Activated CD4-positive, alpha-beta T cell treated with anti-CD3 and anti-CD28 coated beads, Interleukin-2, amount 10 ng/mL, durations not matched to agents 24 days and 14 days (primary cell): ENCODE measurements around the gene OR2T6. TPM values are rescaled to one million over a fixed set of nuclear protein-coding genes. Genes with fewer than 3 reads are reported as not detected.

Experiments
- DNase-seq: peaks from one replicate; pipeline ENCODE4 v3.0.0; 2022
- H3K27ac Mint-ChIP-seq: one replicate; pipeline ENCODE4 v1.8.0; 2022; ENCODE audit warnings: mild to moderate bottlenecking, mixed read lengths
- H3K27me3 Mint-ChIP-seq: one replicate; pipeline ENCODE4 v1.8.0; 2022; ENCODE audit warnings: mixed read lengths
- H3K36me3 Mint-ChIP-seq: one replicate; pipeline ENCODE4 v1.8.0; 2022; ENCODE audit warnings: low read depth, mild to moderate bottlenecking, mixed read lengths
- H3K4me1 Mint-ChIP-seq: one replicate; pipeline ENCODE4 v1.8.0; 2021; ENCODE audit warnings: mixed read lengths
- H3K4me3 Mint-ChIP-seq: one replicate; pipeline ENCODE4 v1.8.0; 2022; ENCODE audit warnings: mild to moderate bottlenecking, moderate library complexity, mixed read lengths
- H3K9me3 Mint-ChIP-seq: one replicate; pipeline ENCODE4 v1.8.0; 2021; ENCODE audit warnings: mixed read lengths
- intact Hi-C: fragments of 100-400 bp; cut with micrococcal nuclease; formaldehyde crosslinking; loops from one replicate; pipeline ENCODE4 v1.15.1; 2023
- total RNA-seq: library from RNA; stranded (reverse); gene quantifications from 2 replicates; pipeline ENCODE4 v1.2.3, GENCODE V29; 2022

OR2T6 gene
- not detected in 2 replicates for total RNA-seq

DNA sequence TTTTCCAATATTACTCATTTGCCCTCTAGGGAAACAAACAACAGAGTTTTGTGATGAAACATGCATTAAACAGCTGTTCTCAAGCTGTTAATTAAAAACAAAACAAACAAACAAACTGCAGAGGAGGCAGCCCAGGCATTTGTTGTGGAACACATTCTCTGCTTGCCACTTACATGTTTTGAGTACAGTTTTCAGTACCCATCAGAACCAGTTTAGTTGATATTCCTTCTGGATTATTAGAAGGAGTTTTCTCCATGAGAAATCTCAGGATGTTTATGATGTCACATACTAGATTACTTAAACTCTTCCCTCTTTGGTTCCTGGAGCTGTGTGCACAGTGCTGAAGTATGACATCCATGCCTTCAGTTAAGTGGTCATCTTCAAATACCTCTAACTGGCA is at the start of gene OR2T6:
TSS of gene OR2T6 (plus strand) at position 301 of the 400 bp plus-strand sequence. CDS start 11,863 bp downstream, outside the sequence.
- H3K36me3 Mint-ChIP-seq, result no peaks in the 10 kb centered on the region
- no peaks in the 10 kb centered on the region for H3K27me3 Mint-ChIP-seq
- no peak within 1 kb of the TSS for H3K27ac Mint-ChIP-seq
- no peak within 1 kb of the TSS for H3K4me3 Mint-ChIP-seq
- no peak for DNase-seq
- intact Hi-C loops, result no loop called here
- no peaks in the 10 kb centered on the region for H3K4me1 Mint-ChIP-seq
- no peaks in the 10 kb centered on the region for H3K9me3 Mint-ChIP-seq

DNA sequence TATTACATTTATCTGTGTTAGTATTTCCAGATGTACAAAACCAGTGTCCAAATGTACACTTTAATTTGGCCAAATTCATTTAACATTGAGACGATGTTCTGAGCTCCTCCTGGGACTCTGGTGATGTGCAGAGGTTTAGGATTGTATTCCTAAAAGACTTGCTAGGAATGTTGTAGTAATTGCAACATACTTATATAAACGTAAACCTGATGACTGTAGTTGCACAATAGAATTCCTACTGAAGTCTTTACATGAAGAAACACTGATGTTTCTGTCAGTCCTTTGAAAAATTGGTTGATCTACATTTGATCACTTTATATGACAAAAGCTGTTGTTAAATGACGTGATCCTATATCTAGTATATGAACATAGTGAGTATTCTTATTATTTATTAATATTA is 32.1 kb upstream of the OR2T6 start:
- intact Hi-C loops, result no loop called here
- no peaks in the 10 kb centered on the region for H3K27me3 Mint-ChIP-seq
- no peaks in the 10 kb centered on the region for H3K4me1 Mint-ChIP-seq
- H3K36me3 Mint-ChIP-seq, result no peaks in the 10 kb centered on the region
- H3K4me3 Mint-ChIP-seq, result no peak overlapping the region
- no peak overlapping the region for H3K27ac Mint-ChIP-seq
- no peak for DNase-seq
- H3K9me3 Mint-ChIP-seq, result no peaks in the 10 kb centered on the region

GRCh38 chr1:248348475-248348874 is 27.1 kb upstream of the OR2T6 start, which contains the start of gene OR14C36:
TSS of gene OR14C36 (plus strand) at chr1:248348775. CDS start at chr1:248348775, 0 bp downstream.
- no peaks in the 10 kb centered on the region for H3K9me3 Mint-ChIP-seq
- intact Hi-C loops, result no loop called here

GRCh38 chr1:248359415-248359814 is 16.1 kb upstream of the OR2T6 start:
- no peak overlapping the region for H3K27ac Mint-ChIP-seq
- no peaks in the 10 kb centered on the region for H3K4me1 Mint-ChIP-seq
- intact Hi-C loops, result no loop called here

More at GRCh38 chr1:248348475-248348874, 27.1 kb upstream of the OR2T6 start, which contains the start of gene OR14C36:
- no peak for DNase-seq
- no peak within 1 kb of the TSS for H3K4me3 Mint-ChIP-seq
- H3K4me1 Mint-ChIP-seq, result no peaks in the 10 kb centered on the region
- H3K27me3 Mint-ChIP-seq, result no peaks in the 10 kb centered on the region
- no peaks in the 10 kb centered on the region for H3K36me3 Mint-ChIP-seq
- no peak within 1 kb of the TSS for H3K27ac Mint-ChIP-seq

DNA sequence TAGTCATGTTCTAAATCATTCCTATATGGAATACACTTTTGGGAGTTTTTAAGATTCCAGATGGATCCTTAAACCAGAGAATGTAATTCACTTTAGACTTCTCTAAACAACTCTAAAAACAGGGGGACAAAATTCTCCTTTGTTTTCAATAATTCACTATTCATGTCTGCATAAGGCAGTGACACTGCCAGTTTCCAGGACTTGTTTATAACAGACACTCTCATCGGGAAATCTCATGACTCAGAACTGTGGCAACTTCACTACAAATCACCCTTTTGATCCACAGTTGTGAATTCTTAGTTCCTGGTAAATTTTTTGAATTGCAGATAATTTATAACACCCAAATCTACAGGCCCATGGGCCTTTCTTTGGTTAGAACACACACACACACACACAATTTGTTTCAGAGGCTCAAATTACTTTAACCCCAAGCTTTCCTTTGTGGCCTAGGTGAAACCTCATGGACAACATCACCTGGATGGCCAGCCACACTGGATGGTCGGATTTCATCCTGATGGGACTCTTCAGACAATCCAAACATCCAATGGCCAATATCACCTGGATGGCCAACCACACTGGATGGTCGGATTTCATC is 14.3 kb upstream of the OR2T6 start, which contains the start of gene OR2T4:
TSS of gene OR2T4 (plus strand) at position 545 of the 595 bp plus-strand sequence. CDS start at position 545, 0 bp downstream.
- Mint-ChIP-seq H3K27ac (no peak within 1 kb of the TSS), H3K36me3 (no peaks in the 10 kb centered on the region), H3K27me3 (no peaks in the 10 kb centered on the region), H3K4me3 (no peak within 1 kb of the TSS), H3K4me1 (no peaks in the 10 kb centered on the region), H3K9me3 (no peaks in the 10 kb centered on the region)
- intact Hi-C loops, result no loop called here
- DNase-seq, result no peak

More at GRCh38 chr1:248359415-248359814, 16.1 kb upstream of the OR2T6 start:
- Mint-ChIP-seq H3K27me3 (no peaks in the 10 kb centered on the region), H3K9me3 (no peaks in the 10 kb centered on the region), H3K36me3 (no peaks in the 10 kb centered on the region), H3K4me3 (no peak overlapping the region)
- no peak for DNase-seq

GRCh38 chr1:248366609-248367008 is 8.9 kb upstream of the OR2T6 start:
- Mint-ChIP-seq H3K4me1 (no peaks in the 10 kb centered on the region), H3K36me3 (no peaks in the 10 kb centered on the region), H3K27me3 (no peaks in the 10 kb centered on the region), H3K27ac (no peak overlapping the region), H3K9me3 (no peaks in the 10 kb centered on the region), H3K4me3 (no peak overlapping the region)
- DNase-seq, result no peak
- intact Hi-C loops, result no loop called here

GRCh38 chr1:248372394-248372793 is 3.2 kb upstream of the OR2T6 start:
- H3K27ac Mint-ChIP-seq, result no peak overlapping the region
- H3K4me1 Mint-ChIP-seq, result no peaks in the 10 kb centered on the region
- no peak overlapping the region for H3K4me3 Mint-ChIP-seq
- no peak for DNase-seq
- H3K36me3 Mint-ChIP-seq, result no peaks in the 10 kb centered on the region
- intact Hi-C loops, result no loop called here
- H3K9me3 Mint-ChIP-seq, result no peaks in the 10 kb centered on the region
- H3K27me3 Mint-ChIP-seq, result no peaks in the 10 kb centered on the region

- Mint-ChIP-seq H3K4me3 (no peak overlapping the region), H3K27ac (no peak overlapping the region), H3K36me3 (no peaks in the 10 kb centered on the region), H3K9me3 (no peaks in the 10 kb centered on the region), H3K4me1 (no peaks in the 10 kb centered on the region), H3K27me3 (no peaks in the 10 kb centered on the region)
- no peak for DNase-seq
- intact Hi-C loops, result no loop called here
These were observed 1.8 kb upstream of the OR2T6 start for GRCh38 chr1:248373761-248374160.

DNA sequence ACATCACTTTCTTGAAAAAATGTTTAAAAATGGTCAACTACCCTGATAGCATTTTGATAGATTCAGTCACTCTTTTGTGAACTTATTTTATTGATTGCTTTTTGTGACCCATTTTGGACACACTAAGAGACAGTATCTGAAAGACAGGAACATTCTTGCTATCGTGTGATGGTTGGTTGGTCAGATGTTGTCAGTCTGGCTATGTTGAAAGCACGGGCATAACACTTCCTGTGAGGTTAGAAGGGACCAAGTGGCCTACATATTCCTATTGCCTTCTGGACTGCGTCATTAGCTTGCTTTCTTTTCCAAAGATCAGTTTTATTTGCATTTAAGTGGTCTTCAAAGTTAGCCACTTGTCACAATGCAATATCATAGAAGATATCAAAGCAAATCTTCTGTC is 1.4 kb downstream of the OR2T6 start:
- intact Hi-C loops, result no loop called here
- H3K36me3 Mint-ChIP-seq, result no peaks in the 10 kb centered on the region
- no peak overlapping the region for H3K27ac Mint-ChIP-seq
- H3K4me1 Mint-ChIP-seq, result no peaks in the 10 kb centered on the region
- no peaks in the 10 kb centered on the region for H3K9me3 Mint-ChIP-seq
- DNase-seq, result no peak
- H3K4me3 Mint-ChIP-seq, result no peak overlapping the region
- H3K27me3 Mint-ChIP-seq, result no peaks in the 10 kb centered on the region

DNA sequence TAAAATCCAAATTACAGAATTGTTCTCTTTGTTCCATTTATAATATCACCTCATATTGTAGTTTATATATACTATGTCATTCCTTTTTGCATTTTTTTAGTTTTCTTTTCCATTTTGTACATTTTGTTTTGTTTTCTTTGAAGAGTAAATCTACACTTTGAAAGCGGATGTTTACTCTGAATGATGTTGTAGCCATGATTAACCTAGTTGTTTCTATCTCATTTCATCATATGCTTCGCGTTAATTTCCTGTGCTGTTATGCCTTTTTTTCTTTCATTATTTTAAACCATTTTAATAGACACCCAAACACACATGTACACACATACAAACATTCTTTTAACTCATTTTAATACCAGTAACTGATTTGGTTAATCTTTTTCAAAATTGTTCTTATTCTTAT is 5.3 kb downstream of the OR2T6 start:
- no peak overlapping the region for H3K27ac Mint-ChIP-seq
- H3K4me3 Mint-ChIP-seq, result no peak overlapping the region
- no peaks in the 10 kb centered on the region for H3K9me3 Mint-ChIP-seq
- DNase-seq, result no peak
- H3K4me1 Mint-ChIP-seq, result no peaks in the 10 kb centered on the region
- H3K27me3 Mint-ChIP-seq, result no peaks in the 10 kb centered on the region
- no peaks in the 10 kb centered on the region for H3K36me3 Mint-ChIP-seq
- intact Hi-C loops, result no loop called here

GRCh38 chr1:248388426-248388825 is 12.9 kb downstream of the OR2T6 start:
- Mint-ChIP-seq H3K27ac (no peak overlapping the region), H3K36me3 (no peaks in the 10 kb centered on the region), H3K9me3 (no peaks in the 10 kb centered on the region), H3K4me3 (no peak overlapping the region), H3K27me3 (peaks cover 6% of the 10 kb centered on the region), H3K4me1 (no peaks in the 10 kb centered on the region)
- intact Hi-C loops, result no loop called here
- DNase-seq, result no peak

DNA sequence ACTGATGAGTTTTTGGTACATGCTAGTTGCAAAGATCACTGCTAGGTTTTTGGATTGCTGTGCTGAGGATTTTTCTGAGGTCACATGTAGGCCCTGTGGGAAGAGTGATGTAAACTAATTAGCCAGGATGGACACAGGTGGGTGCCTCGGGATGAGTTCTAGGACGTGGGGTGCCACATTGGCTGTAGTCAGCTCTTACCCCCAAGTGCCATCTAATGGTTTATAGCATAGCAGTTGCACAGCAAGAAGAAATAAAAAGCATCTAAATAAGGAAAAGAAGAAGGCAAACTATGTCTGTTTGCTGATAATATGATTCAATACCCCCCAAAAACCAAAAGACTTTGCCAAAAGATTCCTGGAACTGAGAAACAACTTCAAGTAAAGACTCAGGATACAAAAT is 17.5 kb downstream of the OR2T6 start:
- no peak overlapping the region for H3K4me3 Mint-ChIP-seq
- H3K27me3 Mint-ChIP-seq, result peaks cover 8% of the 10 kb centered on the region
- no peaks in the 10 kb centered on the region for H3K9me3 Mint-ChIP-seq
- H3K27ac Mint-ChIP-seq, result no peak overlapping the region
- no peak for DNase-seq
- no peaks in the 10 kb centered on the region for H3K4me1 Mint-ChIP-seq
- intact Hi-C loops, result no loop called here
- no peaks in the 10 kb centered on the region for H3K36me3 Mint-ChIP-seq

DNA sequence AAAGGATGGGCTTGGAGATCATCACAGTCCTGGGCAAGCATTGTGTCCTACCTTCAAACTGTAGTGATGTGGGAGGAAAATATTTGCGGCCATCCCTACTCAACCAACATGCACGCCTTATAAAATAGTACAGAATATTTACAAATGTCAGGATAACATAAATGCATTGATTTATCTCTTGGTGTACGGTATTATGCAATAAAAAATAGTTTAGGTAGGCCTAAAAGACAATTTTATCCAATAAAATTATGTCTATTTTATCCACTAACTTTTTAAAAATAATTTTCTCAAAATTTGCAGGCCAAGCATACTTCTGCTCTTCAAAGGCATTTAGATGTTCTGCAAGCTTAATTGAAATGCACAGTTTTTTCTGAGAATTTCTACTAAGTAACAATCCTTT is 27.2 kb downstream of the OR2T6 start, which contains the start of gene OR2T1:
TSS of gene OR2T1 (plus strand) at position 301 of the 400 bp plus-strand sequence. CDS start 3,100 bp downstream, outside the sequence.
- Mint-ChIP-seq H3K4me3 (no peak within 1 kb of the TSS), H3K36me3 (no peaks in the 10 kb centered on the region), H3K27ac (no peak within 1 kb of the TSS), H3K4me1 (peaks cover 3% of the 10 kb centered on the region), H3K27me3 (no peaks in the 10 kb centered on the region), H3K9me3 (peaks cover 3% of the 10 kb centered on the region)
- DNase-seq, result no peak
- intact Hi-C loops, result no loop called here

GRCh38 chr1:248404024-248404423 is 28.5 kb downstream of the OR2T6 start:
- Mint-ChIP-seq H3K27me3 (no peaks in the 10 kb centered on the region), H3K27ac (no peak overlapping the region), H3K4me3 (no peak overlapping the region), H3K9me3 (peaks cover 3% of the 10 kb centered on the region), H3K36me3 (no peaks in the 10 kb centered on the region), H3K4me1 (peaks cover 3% of the 10 kb centered on the region)
- DNase-seq, result no peak
- intact Hi-C loops, result loop anchor here (1.0 to 2.0 kb wide), 3 partner anchors 209 to 403 kb away; no protein-coding TSS in a partner anchor
